Vagina (tissue), 2 donors: ENCODE data around the gene NINL. TPM values are rescaled to one million over a fixed set of nuclear protein-coding genes. Genes with fewer than 3 reads are reported as not detected.
"Not testable (repeated sequence)": the region's sequence is repeated elsewhere in the genome, so short reads cannot be mapped to it uniquely, and the experiment has no call there.

Experiments used
- DNase-seq, 2 donors: peaks; one replicate each; pipeline ENCODE4 v3.0.0-alpha.2; 2017; ENCODE audit errors: extremely low spot score in 2 of 2
- H3K27ac ChIP-seq: fragments of 200-600 bp; sonication (generic); one replicate; pipeline ENCODE4 v1.5.1; 2019
- H3K27me3 ChIP-seq: fragments of 200-600 bp; sonication (generic); one replicate; pipeline ENCODE4 v1.5.1; 2019
- H3K36me3 ChIP-seq, 2 donors: fragments of 200-600 bp; sonication (generic); one replicate each; pipeline ENCODE4 v1.5.1; 2017 to 2019
- H3K4me1 ChIP-seq: fragments of 200-600 bp; sonication (generic); one replicate; pipeline ENCODE4 v1.5.1; 2019
- H3K4me3 ChIP-seq, 2 donors: fragments of 200-600 bp; sonication (generic); 1 replicate in 1 of 2; 2 replicates in 1 of 2; pipeline ENCODE4 v1.5.1; 2016 to 2019
- H3K9me3 ChIP-seq: fragments of 200-600 bp; sonication (generic); one replicate; pipeline ENCODE4 v1.5.1; 2019
- POLR2A ChIP-seq, 2 donors: fragments of 450-650 bp; IDR thresholded peaks; one replicate each; pipeline ENCODE4 v1.6.1; 2017; ENCODE audit warnings: antibody characterized with exemption in 2 of 2, mild to moderate bottlenecking in 2 of 2, moderate library complexity in 2 of 2
- POLR2AphosphoS5 ChIP-seq, 2 donors: sonication (generic); formaldehyde crosslinking; IDR thresholded peaks; one replicate each; pipeline ENCODE4 v1.9.0; 2017; ENCODE audit warnings: antibody characterized with exemption in 2 of 2, mild to moderate bottlenecking in 2 of 2, low read depth in 1 of 2; ENCODE audit not compliant: insufficient read depth in 1 of 2
- intact Hi-C: fragments of 100-400 bp; cut with DNase I; formaldehyde crosslinking; loops from one replicate; pipeline ENCODE4 v1.15.1; 2023
- total RNA-seq: library from RNA; depleted of rRNA; stranded (reverse); fragments of >200 nt; gene quantifications from one replicate; pipeline ENCODE4 v1.2.3, GENCODE V29; 2016
- TF ChIP-seq, protein P1 (sequence below), 3 experiments: fragments of 450-650 bp in 2 of 3; fragments of 200-600 bp in 1 of 3; sonication (generic) in 1 of 3; IDR thresholded peaks; one replicate each; pipeline ENCODE4 v1.5.1; 2017 to 2019; ENCODE audit warnings: antibody characterized with exemption in 3 of 3, mild to moderate bottlenecking in 2 of 3, moderate library complexity in 2 of 3

Gene NINL
- 11.5 TPM for total RNA-seq

DNA sequence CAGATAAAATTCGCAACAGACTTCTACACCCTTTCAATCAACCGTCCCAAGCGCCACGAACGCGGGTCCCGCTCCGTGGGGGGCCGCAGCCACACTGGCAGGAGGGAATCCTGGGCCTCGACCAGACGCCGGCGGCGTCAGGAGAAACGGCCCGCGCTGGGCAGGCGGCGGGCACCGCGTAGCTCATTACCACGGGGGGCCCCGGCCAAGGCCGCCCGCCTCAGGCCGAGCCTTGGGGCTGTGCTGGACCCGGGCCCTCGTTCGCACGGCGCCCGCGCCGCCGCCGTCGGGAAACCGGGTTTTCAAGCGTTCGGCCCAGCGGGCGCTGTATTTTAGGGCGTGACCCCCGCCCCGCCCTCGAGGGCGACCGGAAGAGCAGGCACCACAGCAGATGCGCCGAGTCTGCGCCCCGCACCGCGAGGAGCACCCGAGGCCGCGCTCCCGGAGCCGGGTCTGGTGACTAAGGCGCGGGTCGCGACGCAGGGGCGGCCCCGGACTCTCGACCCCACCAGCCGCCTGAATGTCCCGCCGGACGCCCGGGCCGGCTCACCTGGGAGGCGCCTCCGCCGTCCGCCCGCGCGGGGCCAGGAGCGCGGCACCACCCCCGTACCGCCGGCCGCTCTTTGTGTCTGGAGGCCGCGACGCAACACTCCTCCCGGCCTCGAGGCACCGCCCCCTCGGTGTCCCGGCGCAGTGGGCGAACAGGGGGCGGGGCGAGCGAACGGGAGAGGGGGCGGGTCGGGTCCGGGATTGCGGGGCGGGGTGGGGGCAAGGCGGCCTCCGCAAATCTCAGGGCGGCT lies at the start of gene NINL:
Gene NINL (minus strand): TSS at position 627 of the 800 bp plus-strand sequence. CDS start 58,944 bp downstream, outside the sequence.
- Histone ChIP-seq H3K4me1 (peaks cover 9% of the 10 kb centered on the region), H3K27me3 (no peaks in the 10 kb centered on the region), H3K27ac (peak within 1 kb of the TSS; percentile 72), H3K36me3 (no peaks in the 10 kb centered on the region), H3K4me3 (peak within 1 kb of the TSS; percentile 72 to 79), H3K9me3 (no peaks in the 10 kb centered on the region)
- TF ChIP-seq, protein P1, sequence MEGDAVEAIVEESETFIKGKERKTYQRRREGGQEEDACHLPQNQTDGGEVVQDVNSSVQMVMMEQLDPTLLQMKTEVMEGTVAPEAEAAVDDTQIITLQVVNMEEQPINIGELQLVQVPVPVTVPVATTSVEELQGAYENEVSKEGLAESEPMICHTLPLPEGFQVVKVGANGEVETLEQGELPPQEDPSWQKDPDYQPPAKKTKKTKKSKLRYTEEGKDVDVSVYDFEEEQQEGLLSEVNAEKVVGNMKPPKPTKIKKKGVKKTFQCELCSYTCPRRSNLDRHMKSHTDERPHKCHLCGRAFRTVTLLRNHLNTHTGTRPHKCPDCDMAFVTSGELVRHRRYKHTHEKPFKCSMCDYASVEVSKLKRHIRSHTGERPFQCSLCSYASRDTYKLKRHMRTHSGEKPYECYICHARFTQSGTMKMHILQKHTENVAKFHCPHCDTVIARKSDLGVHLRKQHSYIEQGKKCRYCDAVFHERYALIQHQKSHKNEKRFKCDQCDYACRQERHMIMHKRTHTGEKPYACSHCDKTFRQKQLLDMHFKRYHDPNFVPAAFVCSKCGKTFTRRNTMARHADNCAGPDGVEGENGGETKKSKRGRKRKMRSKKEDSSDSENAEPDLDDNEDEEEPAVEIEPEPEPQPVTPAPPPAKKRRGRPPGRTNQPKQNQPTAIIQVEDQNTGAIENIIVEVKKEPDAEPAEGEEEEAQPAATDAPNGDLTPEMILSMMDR (IDR thresholded peaks at IDR 0.05) = no peak
- TF ChIP-seq POLR2A (IDR thresholded peaks at IDR 0.05) (peak in 1 of 2 donors; percentile 67), POLR2AphosphoS5 (IDR thresholded peaks at IDR 0.05; ENCODE audit: insufficient read depth in 1 of 2, low read depth in 1 of 2) (peak in 1 of 2 donors; percentile 25)
- intact Hi-C loops = no loop called here
- DNase-seq = no peak

DNA sequence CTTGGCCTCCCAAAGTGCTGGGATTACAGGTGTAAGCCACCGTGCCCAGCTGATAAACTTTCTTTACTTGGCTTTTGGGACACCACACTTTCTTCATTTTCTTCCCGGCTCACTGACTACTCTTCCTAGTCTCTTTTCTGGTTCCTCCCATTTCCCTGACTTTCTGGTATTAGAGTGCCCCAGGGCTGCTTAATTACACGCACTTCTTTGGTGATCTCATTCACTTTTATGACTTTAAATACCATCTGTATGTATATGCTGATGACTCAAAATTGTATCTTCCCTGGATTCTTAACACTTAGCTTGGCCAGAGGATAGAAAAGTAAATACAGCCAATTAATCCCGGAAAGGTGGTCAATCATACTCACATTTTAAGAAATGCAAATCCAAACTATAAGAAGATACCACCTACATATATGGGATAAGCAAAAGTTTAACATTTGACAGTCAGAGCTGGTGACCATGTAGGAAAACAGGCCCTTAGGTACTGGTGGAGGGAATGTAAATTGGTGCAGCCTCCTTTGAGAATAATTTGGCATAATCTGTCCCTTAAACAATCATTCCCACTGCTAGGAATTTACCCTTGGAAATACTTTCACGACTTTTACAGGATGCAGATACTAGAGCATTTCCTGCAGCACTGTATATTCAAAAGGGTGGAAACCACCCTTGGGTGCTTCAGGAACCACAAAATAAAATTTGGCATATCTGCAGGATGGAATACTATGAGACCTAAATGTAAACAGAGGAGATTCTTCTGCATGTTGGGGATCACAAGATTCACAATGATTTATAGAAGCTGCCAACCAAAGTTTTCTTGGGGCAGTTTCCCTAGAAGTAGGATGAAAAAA lies 47.8 kb upstream of the NINL start:
- Histone ChIP-seq H3K36me3 (peaks cover 0 to 17% of the 10 kb centered on the region in 2 donors), H3K27ac (no peak overlapping the region), H3K4me1 (no peaks in the 10 kb centered on the region), H3K9me3 (no peaks in the 10 kb centered on the region), H3K4me3 (no peak overlapping the region), H3K27me3 (no peaks in the 10 kb centered on the region)
- no peak for DNase-seq
- TF ChIP-seq, protein P1 (IDR thresholded peaks at IDR 0.05) = no peak
- TF ChIP-seq POLR2A (IDR thresholded peaks at IDR 0.05) (no peak), POLR2AphosphoS5 (IDR thresholded peaks at IDR 0.05; ENCODE audit: insufficient read depth in 1 of 2, low read depth in 1 of 2) (no peak)
- intact Hi-C loops = no loop called here

DNA sequence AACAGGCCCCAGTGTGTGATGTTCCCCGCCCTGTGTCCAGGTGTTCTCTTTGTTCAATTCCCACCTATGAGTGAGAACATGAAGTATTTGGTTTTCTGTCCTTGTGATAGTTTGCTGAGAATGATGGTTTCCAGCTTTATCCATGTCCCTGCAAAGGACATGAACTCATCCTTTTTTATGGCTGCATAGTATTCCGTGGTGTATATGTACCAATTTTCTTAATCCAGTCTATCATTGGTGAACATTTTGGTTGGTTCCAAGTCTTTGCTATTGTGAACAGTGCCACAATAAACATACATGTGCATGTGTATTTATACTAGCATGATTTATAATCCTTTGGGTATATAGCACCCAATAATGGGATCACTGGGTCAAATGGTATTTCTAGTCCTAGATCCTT lies 45.3 kb upstream of the NINL start:
- H3K4me1 ChIP-seq, H3K9me3 ChIP-seq, DNase-seq, H3K27ac ChIP-seq, H3K27me3 ChIP-seq, intact Hi-C loops, H3K4me3 ChIP-seq: not testable (repeated sequence)
- H3K36me3 ChIP-seq = peaks cover 0 to 17% of the 10 kb centered on the region in 2 donors

DNA sequence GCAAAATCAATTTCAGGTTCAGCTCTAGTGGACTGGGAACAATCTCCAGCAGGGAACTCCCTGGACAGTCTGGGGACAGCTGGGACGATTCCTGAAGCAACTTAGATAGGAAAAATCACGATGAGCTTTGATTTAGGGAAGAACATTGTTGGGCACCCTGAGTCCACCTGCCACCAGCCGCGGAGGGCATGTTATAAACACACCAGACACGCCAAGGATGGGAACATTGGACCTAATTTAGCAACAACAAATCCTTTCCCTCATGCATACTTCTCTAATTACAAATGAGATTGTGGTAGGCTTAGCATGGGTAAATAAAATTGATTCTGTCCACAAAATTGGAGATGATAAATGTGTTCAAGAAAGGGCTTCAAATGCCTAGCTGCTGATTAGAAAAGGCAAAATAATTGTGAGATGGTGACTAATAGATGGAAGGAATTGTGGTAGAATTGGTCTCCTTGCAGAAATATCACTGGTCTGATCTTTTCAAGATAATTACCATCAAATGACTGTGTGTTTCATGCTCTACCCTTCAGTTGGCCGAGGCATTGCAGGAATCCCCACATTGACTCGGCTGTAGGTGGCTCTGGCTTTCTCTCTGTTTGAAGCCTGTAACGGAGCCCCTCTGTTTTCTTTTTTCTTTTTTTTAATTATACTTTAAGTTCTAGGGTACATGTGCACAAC lies 44.6 kb upstream of the NINL start:
- TF ChIP-seq, protein P1 (IDR thresholded peaks at IDR 0.05) = no peak
- TF ChIP-seq POLR2A (IDR thresholded peaks at IDR 0.05) = no peak
- no peak for TF ChIP-seq POLR2AphosphoS5 (IDR thresholded peaks at IDR 0.05; ENCODE audit: insufficient read depth in 1 of 2, low read depth in 1 of 2)
- Histone ChIP-seq H3K4me3 (no peak overlapping the region), H3K27ac (no peak overlapping the region), H3K9me3 (no peaks in the 10 kb centered on the region), H3K36me3 (peaks cover 0 to 10% of the 10 kb centered on the region in 2 donors), H3K27me3 (no peaks in the 10 kb centered on the region), H3K4me1 (peaks cover 2% of the 10 kb centered on the region)
- DNase-seq = no peak
- intact Hi-C loops = no loop called here

DNA sequence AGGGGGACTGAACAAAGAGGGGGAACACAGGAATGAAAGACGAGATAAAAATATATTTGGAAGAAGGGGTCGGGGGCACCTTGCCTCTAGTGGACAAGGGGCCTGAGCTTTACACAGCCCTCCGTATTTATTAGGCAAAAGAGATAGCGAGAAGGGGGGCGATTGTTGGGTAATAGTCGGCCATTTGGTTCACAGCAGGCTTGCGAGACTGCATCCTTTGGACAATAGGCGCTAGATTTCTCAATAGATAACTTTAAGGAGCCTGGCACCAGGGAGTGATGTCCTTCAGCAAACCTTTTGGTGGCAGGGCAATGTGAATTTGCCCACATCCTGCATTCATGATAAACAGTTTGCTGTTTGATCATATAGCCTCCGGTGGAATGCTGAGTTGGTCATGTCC lies 41.4 kb upstream of the NINL start:
- intact Hi-C loops = no loop called here
- H3K4me3 ChIP-seq = no peak overlapping the region
- H3K36me3 ChIP-seq = no peaks in the 10 kb centered on the region
- TF ChIP-seq, protein P1 (IDR thresholded peaks at IDR 0.05) = no peak
- no peak for TF ChIP-seq POLR2AphosphoS5 (IDR thresholded peaks at IDR 0.05; ENCODE audit: insufficient read depth in 1 of 2, low read depth in 1 of 2)
- TF ChIP-seq POLR2A (IDR thresholded peaks at IDR 0.05) = no peak
- DNase-seq = no peak
- H3K4me1 ChIP-seq = peaks cover 9% of the 10 kb centered on the region
- no peak overlapping the region for H3K27ac ChIP-seq
- no peaks in the 10 kb centered on the region for H3K27me3 ChIP-seq
- no peaks in the 10 kb centered on the region for H3K9me3 ChIP-seq
